Uterus (tissue), 4 donors: ENCODE data around the gene SPIRE2. TPM values are rescaled to one million over a fixed set of nuclear protein-coding genes. Genes with fewer than 3 reads are reported as not detected.

Source experiments
- DNase-seq, 2 donors: peaks; one replicate each; pipeline ENCODE4 v3.0.0-alpha.2; 2019 to 2020
- H3K27ac ChIP-seq, 2 donors: fragments of 200-600 bp; sonication (generic); 1 replicate in 1 of 2; 2 replicates in 1 of 2; pipeline ENCODE4 v1.5.1; 2016 to 2018
- H3K27me3 ChIP-seq, 2 donors: fragments of 200-600 bp; sonication (generic); one replicate each; pipeline ENCODE4 v1.5.1; 2018 to 2019; ENCODE audit warnings: control low read depth in 1 of 2
- H3K36me3 ChIP-seq, 2 donors: fragments of 200-600 bp; sonication (generic); one replicate each; pipeline ENCODE4 v1.5.1; 2019; ENCODE audit warnings: control low read depth in 1 of 2
- H3K4me1 ChIP-seq, 2 donors: fragments of 200-600 bp; sonication (generic); one replicate each; pipeline ENCODE4 v1.5.1; 2018 to 2019; ENCODE audit warnings: control low read depth in 1 of 2
- H3K4me3 ChIP-seq, 2 donors: fragments of 200-600 bp; sonication (generic); 1 replicate in 1 of 2; 2 replicates in 1 of 2; pipeline ENCODE4 v1.5.1; 2018 to 2019; ENCODE audit warnings: mild to moderate bottlenecking in 1 of 2
- H3K9me3 ChIP-seq, 2 donors: fragments of 200-600 bp; sonication (generic); one replicate each; pipeline ENCODE4 v1.5.1; 2019; ENCODE audit warnings: control low read depth in 1 of 2
- POLR2A ChIP-seq, 2 donors: fragments of 450-650 bp; IDR thresholded peaks; one replicate each; pipeline ENCODE4 v1.6.1; 2016; ENCODE audit warnings: antibody characterized with exemption in 2 of 2, mild to moderate bottlenecking in 1 of 2, moderate library complexity in 1 of 2
- intact Hi-C: fragments of 100-400 bp; cut with DNase I; formaldehyde crosslinking; loops from one replicate; pipeline ENCODE4 v1.15.1; 2023; ENCODE audit warnings: low total_unique reads
- total RNA-seq, 4 donors: library from RNA; depleted of rRNA in 3 of 4; stranded (reverse); fragments of >200 nt in 3 of 4; gene quantifications; one replicate each; pipeline versions ENCODE4 v1.1.0 to v1.2.4, GENCODE V29; 2014 to 2023
- TF ChIP-seq, protein P1 (sequence below), 4 experiments: fragments of 200-600 bp in 2 of 4; fragments of 450-650 bp in 2 of 4; sonication (generic) in 2 of 4; IDR thresholded peaks; one replicate each; pipeline ENCODE4 v1.5.1; 2016 to 2019; ENCODE audit warnings: antibody characterized with exemption in 4 of 4, mild to moderate bottlenecking in 2 of 4, moderate library complexity in 1 of 4
- donor health status: DM: yes; HTN: yes; CAD: no.

Gene SPIRE2
- total RNA-seq, 4 donors from 2014 or later = 1.2 to 7.5 (median 3.3) TPM

DNA sequence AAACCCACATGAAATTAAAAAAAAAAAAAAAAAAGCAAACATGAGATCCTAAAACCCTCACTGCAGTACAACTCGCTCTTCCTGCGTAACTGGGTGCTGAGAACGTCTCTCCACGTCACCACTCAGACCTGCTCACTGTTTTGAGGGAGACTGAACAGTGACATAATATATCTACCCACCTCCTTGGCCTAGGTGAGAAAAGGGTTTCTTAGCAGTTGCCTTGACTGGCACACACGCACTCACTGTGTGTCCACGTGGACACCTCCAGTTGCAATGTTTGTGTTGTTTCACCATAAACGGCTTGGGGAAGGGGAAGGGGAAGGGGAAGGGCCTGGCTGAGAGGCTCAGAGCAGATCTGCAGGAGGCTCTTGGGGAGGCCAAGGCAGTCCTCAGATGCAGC, 43.9 kb upstream of the SPIRE2 start:
- Histone ChIP-seq H3K9me3 (no peaks in the 10 kb centered on the region), H3K27me3 (no peaks in the 10 kb centered on the region), H3K36me3 (no peaks in the 10 kb centered on the region), H3K4me3 (no peak overlapping the region), H3K27ac (no peak overlapping the region), H3K4me1 (no peaks in the 10 kb centered on the region)
- TF ChIP-seq POLR2A (IDR thresholded peaks at IDR 0.05) = no peak
- TF ChIP-seq, protein P1, sequence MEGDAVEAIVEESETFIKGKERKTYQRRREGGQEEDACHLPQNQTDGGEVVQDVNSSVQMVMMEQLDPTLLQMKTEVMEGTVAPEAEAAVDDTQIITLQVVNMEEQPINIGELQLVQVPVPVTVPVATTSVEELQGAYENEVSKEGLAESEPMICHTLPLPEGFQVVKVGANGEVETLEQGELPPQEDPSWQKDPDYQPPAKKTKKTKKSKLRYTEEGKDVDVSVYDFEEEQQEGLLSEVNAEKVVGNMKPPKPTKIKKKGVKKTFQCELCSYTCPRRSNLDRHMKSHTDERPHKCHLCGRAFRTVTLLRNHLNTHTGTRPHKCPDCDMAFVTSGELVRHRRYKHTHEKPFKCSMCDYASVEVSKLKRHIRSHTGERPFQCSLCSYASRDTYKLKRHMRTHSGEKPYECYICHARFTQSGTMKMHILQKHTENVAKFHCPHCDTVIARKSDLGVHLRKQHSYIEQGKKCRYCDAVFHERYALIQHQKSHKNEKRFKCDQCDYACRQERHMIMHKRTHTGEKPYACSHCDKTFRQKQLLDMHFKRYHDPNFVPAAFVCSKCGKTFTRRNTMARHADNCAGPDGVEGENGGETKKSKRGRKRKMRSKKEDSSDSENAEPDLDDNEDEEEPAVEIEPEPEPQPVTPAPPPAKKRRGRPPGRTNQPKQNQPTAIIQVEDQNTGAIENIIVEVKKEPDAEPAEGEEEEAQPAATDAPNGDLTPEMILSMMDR (IDR thresholded peaks at IDR 0.05) = no peak
- no peak for DNase-seq
- intact Hi-C loops = no loop called here

DNA sequence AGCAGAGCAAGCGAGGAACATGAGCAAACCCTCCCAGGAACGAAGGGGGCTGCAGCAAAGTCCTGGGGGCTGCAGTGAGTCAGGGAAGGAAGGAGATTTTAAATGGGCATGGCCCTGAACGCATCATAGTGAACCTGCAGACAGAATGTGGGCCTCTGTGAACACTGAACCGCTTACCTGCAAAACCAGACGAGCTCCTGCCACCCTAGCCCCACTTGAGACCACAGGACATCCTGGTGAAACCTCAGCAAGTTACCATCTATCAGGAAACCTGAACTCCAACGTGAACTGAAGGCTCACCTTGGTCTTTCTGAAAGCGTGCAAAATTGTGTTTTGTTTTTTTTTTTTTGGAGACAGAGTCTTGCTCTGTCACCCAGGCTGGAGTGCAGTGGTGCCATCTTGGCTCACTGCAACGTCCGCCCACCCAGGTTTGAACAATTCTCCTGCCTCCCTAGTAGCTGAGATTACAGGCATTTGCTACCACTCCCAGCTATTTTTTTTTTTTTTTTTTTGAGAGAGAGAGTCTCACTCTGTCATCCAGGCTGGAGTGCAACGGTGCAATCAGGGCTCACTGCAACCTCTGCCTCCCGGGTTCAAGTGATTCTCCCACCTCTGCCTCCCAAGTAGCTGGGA, 42.6 kb upstream of the SPIRE2 start:
- Histone ChIP-seq H3K4me1 (no peaks in the 10 kb centered on the region), H3K27me3 (no peaks in the 10 kb centered on the region), H3K27ac (no peak overlapping the region), H3K36me3 (no peaks in the 10 kb centered on the region), H3K4me3 (no peak overlapping the region), H3K9me3 (no peaks in the 10 kb centered on the region)
- DNase-seq = no peak
- intact Hi-C loops = no loop called here
- TF ChIP-seq, protein P1 (IDR thresholded peaks at IDR 0.05) = no peak
- no peak for TF ChIP-seq POLR2A (IDR thresholded peaks at IDR 0.05)

DNA sequence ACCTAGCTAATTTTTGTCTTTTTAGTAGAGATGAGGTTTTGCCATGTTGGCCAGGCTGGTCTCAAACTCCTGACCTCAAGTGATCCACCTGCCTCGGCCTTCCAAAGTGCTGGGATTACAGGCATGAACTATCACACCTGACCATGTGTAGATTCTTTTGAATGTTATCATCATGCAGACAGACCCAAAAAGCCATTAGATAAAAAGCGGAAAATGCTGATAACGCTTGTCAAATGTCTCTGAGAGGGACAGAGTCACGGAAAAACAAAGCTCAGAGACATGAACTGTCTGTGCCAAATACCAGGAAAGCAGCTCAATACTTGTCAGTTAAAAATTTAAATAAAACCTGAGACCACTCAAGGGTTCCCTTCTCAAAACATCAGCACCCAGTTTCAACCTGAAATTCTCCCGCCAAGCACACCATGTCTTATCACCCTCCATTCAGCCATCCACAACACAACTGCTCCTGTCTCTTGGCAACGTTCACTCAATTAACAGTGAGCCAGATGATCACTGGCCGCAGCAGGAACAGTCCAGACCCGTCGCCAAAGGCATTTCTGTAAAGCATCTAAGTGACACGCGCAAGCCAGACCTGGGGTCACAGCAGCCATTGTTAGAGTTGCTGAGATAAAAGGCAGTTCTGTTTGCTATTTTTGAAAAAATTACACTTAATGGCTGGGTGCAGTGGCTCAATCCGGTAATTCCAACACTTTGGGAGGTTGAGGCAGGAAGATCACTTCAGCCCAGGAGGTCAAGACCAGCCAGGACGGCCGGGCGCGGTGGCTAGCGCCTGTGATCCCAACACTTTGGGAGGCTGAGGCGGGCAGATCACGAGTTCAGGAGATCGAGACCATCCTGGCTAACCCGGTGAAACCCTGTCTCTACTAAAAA, 41.6 kb upstream of the SPIRE2 start:
- intact Hi-C loops = no loop called here

DNA sequence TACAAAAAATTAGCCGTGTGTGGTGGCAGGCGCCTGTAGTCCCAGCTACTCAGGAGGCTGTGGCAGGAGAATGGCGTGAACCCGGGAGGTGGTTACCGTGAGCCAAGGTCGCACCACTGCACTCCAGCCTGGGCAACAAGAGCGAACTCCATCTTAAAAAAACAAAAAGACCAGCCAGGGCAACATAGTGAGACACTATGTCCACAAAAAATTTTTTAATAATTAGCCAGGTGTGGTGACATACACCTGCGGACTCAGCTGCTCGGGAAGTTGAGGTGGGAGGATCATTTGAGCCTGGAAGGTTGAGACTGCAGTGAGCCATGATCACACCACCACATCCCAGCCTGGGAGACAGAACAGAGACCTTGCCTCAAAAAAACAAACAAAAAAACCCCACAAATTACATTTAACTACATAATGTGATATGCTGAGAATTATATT, 40.9 kb upstream of the SPIRE2 start:
- intact Hi-C loops = no loop called here
- no peaks in the 10 kb centered on the region for H3K9me3 ChIP-seq
- DNase-seq = no peak
- TF ChIP-seq POLR2A (IDR thresholded peaks at IDR 0.05) = no peak
- TF ChIP-seq, protein P1 (IDR thresholded peaks at IDR 0.05) = no peak
- H3K36me3 ChIP-seq = no peaks in the 10 kb centered on the region
- H3K27me3 ChIP-seq = no peaks in the 10 kb centered on the region
- H3K27ac ChIP-seq = no peak overlapping the region
- H3K4me3 ChIP-seq = no peak overlapping the region
- no peaks in the 10 kb centered on the region for H3K4me1 ChIP-seq

More for the DNA sequence above, 41.6 kb upstream of the SPIRE2 start:
- Histone ChIP-seq H3K36me3 (no peaks in the 10 kb centered on the region), H3K4me3 (no peak overlapping the region), H3K9me3 (no peaks in the 10 kb centered on the region), H3K27ac (no peak overlapping the region), H3K27me3 (no peaks in the 10 kb centered on the region), H3K4me1 (no peaks in the 10 kb centered on the region)
- TF ChIP-seq, protein P1 (IDR thresholded peaks at IDR 0.05) = no peak
- TF ChIP-seq POLR2A (IDR thresholded peaks at IDR 0.05) = no peak
- DNase-seq = no peak
